Activated CD4-positive, alpha-beta T cell treated with anti-CD3 and anti-CD28 coated beads, Interleukin-2, Interleukin-4, amounts not matched to agents 100 ng/mL and 50 ng/mL, durations not matched to agents 16 hours and 8 hours (primary cell): ENCODE results near the gene MLLT3.
A peak's percentile ranks its signal among the peaks of the same experiment; 100 is the strongest.

Experiments
- DNase-seq: peaks from one replicate; pipeline ENCODE4 v3.0.0-alpha.2; 2020; ENCODE audit warnings: low spot score

MLLT3 gene

DNA sequence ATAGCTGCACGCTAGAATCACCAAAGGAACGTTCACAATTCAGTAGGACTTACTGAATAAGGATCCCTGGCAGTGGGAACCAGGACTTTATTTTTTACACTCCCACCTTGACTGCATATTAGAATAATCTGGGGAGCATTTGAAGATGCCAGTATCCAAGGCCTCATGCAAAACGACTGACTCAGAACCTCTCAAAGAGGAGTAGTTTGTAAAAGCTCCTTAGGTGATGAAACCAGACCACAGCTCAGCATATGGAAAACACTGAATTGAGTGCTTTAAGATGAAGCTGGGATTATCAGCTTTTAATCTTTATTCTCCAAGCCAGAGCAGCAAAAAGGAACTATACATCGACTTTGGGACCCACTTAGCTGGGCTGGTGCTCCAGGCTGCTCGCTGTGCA is 288.3 kb downstream of the MLLT3 start:
- DNase-seq = no peak

DNA sequence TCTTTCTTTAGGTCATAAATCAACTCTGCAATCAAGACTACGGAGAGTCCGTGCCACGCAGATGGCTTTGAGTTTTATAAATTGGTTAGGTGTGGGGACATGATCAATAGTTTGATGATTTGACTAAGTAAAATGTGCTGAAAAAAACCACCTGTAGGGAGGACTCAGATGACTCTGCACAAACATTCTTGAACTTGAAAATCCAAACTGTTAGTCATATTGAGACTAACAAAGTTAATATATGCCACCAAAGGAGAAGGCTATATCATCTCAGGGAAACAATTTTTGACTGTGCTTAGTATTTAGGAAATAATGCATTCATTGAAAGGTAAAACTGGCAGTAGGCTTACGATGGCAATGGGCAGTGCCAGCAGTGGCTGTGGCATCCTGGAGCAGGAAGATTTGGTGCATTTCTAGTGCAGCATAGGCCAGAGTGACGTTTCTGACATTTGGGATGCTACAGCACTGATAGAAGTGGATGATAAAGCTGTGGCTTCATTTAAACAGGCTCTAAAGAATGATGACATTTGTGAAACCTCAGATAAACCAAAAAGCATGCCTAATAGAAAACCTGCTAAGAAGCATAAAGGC is 291.1 kb downstream of the MLLT3 start:
- peak; percentile 78 for DNase-seq

DNA sequence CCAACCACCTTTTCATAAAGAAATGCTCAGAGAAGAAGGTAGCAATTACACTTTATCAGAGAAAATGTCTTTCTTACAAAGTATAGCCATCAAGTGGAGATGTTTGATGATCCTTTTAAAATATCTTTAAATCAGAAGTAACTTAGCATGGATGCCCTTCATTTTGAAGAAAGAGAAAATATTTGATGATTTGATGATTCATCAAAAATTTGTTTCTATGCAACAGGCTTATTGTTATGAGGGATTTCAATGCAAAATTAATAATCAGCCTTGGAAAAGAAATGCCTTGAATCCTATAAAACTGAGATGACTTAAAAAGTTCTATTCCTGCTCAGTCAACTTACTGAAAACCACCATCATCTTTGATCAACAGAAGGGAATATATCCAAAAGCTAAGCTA is 291.6 kb downstream of the MLLT3 start:
- no peak for DNase-seq

DNA sequence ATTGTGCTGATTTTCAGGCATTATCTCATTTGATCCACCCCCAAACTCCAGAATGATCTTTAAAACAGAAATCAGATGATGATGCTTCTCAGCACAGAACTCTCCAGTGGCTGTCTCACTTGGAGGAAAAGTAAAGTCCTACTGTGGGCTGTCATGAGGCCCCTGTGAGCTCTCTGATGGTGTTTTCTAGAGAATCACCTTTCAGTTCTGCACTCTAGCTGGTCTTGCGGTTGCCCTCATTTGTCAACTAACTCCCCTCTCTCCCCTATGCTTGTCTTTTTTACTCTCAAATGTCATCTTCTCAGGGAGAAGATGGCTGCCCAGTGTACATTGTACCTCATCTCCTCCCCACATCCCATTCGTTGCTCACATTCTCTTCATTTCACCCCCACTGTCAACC is 295.8 kb downstream of the MLLT3 start:
- DNase-seq = no peak

DNA sequence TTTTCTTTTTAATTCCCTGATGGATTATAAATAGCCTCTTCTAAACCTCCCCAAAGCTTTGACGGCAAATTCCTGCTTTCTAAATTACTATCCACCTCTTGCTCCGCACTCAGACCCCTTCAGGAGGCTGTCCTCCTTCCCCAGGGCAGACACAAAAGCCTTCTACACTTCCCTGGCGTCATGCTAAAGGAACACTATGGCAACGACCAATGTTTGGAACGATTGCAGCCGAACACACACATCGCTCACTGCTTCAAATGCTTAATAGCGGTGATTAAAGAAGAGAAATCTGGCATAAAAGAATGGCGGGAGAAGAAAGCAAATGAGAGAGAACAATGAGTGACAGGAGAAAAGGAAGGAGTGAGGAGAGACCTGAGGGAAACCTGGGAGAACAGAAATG is 297.3 kb downstream of the MLLT3 start:
- no peak for DNase-seq

DNA sequence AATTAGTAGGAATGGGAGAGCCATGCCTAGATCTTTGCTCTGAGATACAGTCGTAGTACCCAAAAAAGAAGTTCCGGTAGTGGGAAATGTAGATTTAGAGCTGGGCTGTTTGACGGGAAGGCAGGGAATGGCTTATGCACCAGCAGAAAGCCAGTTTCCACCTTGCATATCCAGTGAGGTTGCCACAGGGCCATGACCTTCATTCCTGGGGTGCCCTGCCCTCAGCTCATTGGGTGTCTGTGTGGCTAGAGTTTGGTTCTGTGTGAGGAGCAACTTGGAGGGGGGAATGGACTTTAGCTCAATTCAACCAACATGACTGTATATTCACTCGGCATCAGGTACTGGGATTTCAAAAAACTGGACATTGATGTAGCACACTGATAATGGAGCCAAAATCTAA is 300.1 kb downstream of the MLLT3 start:
- no peak for DNase-seq

DNA sequence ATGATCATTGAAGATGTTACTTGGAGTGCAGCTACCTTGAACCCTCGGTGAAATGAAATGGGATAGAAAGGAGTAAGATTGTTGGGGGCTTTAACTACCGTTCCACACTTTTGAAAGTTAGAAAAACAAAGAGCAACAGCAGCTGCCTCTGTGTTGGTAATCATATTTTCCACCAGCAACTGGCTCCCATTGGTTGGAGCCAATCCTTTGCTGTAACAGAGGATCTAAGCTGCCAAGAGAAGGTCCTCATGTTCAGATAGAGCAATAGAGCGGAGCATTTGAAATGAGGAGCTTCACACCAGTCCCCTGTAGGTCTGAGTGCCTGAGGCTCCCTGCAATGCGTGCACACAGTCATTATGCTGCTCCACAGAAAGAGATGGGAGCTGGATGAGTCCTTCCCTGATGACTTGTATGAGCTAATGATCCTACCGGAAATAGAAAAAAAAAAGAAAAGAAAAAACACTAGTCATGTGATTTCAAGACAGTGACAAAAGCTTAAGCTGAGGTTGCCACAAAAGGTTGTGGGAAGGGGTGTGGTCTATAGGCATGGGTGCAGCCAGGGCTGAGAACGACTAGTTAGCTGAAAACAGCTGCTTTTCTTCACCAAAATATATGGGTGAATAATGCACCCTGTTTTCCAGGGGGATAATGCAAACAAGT is 300.7 kb downstream of the MLLT3 start:
- peak; percentile 35 for DNase-seq

DNA sequence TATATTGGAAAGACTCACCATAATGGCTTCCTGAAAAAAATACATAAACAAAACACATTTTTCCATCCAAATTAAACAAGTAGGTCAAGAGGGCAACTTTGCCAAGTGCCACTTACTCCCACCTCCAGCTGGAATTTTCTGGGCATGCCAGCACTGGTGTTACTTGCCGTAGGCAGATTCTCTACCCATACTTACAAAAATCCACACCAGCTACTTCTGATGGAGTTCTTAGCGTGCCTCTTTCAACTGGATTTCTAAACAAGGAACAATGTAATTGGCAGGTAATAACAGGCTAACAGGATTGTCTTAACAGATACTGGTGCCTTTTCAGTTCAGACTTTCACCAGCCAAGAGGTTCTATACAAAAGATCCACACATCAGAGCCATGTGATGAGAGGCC is 301.4 kb downstream of the MLLT3 start:
- no peak for DNase-seq

DNA sequence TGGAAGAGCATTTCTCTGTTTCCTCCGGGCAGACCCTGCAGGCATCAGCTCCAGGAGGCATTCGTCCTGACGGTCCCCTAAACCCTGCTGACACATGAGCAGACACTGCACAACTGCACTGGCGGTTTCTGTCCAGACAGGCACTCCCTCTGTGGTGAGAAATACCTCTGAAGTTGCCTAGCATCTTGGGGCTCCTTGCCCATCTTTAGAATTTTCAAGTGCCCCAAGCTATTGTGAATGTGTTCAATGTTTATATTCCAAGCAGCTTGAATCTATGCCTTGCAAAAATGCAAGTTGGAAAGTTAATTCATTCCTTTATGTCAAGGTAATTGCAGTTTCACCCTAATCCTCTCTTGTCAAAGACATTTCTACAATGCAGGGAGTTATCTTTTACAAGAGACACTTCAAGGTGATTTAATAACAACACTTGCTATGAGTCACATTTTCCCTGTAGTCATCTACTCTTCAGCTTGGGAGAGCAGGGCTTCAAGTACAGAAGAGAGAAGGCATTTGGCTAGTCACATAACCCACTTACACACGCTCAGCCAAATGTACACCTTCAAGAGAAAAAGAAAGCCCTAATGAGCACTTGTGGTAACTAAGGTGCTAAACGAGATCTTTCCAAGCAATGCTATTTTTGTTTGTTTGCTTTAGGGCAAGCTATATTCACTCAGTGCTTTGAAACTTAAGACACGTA is 302.5 kb downstream of the MLLT3 start:
- peak; percentile 73 for DNase-seq

DNA sequence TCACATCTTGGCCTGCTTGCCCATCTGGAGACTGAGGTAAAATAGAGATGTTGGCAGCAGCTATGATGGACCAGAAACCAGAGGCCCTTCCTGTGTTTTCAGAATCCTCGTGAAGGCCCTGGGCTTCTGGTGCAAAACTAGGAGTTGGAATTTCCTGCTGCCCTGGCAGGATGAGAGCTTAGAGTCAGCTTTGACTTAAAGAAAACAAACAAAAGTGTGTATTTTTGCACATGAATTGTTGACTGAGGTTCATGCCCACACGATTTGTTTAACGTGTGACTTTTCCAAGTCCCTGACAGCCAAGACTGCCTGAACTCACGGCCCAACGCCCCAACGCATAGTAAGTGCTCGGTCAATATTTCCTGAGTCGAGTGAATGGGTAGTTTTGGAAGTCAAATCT is 303.1 kb downstream of the MLLT3 start:
- DNase-seq = no peak

DNA sequence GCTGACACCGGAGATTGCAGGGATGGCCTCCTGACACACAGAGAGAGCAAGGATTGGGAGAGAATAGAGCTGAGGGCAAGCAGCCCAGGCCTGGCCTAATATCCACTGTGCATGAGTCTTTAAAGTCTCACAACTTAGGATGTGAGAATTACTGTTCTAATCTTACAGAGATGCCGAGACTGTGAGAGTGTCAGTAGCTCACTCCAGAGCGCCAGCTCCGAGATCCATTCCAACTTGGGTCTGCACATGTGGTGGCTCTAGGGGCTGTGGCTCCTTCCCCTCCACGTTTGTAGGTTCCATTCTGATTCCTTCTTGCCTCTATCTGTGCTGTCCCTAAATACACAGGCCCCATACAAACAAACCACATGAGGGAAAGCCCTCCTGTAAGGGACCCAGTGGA is 304.6 kb downstream of the MLLT3 start:
- DNase-seq = no peak

DNA sequence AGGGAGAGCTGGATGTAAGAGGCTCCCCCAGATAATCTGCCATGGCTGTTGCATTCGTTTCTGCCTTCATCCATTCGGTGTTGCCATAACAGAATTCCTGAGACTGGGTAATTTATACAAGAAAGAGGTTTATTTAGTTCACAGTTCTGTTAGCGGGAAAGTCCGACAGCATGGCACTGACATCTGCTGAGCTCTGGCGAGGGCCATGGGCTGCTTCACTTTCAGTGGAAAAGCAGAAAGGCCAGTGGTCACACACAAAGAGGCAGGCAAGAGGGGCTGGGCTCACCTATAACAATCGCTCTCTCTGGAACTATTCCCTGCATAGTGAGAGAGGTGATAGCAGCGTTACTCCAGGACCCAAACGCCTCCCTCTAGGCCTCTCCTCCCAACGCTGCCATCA is 305.9 kb downstream of the MLLT3 start:
- no peak for DNase-seq

DNA sequence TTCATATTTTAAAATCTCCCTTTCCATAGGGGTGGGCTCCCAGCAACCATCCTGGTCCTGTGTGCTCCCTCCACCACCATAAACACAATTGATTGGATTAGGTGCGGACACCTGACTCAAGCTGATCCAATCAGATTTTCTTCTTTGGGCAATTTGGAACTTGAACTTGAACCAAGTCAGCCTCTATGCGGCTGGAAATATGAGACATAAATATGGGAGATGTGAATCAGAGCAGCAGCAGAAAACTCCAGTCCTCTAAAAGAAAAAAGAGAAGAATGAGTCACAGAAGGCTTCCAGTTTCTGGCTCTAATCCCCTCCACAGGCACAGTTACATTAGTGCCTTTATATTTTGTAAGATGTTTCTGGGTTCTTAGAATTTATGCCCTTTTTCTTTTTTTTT is 306.6 kb downstream of the MLLT3 start:
- peak; percentile 14 for DNase-seq

DNA sequence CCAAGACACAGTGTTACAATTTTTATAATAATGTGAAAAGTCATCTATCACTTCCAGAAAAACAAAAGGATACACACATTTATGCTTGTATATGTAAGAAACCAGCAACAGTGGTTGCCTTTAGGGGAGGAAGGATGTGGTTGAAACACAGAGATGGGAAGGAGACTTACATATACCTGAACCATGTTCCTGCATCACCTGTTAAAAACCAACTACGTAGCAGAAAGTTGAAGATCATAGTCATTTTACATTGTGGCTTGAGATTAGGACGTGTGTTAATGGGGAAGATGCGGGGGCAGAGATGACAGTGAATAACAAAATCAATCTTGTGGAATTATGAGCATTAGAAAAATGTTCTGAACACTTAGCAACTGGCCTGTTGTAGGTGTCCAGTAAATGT is 307.3 kb downstream of the MLLT3 start:
- DNase-seq = peak; percentile 4

DNA sequence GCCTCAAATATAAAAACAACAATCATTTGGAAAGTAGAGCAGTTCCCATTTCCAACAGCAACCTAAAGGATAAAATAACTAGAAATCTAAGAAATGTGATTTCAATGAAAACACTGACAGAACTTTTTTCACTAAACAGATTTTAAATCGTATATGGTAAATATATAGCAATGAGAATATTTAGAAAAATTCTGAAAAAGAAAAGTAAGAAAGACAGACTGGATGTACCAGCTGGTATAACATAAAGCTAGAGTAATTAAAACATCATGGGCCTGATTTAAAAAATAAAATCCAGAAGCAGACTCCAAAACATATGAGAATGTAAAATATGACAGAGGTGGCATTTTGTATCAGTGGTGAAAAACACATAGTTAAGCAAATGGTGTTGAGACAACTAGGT is 308.9 kb downstream of the MLLT3 start:
- DNase-seq = no peak

DNA sequence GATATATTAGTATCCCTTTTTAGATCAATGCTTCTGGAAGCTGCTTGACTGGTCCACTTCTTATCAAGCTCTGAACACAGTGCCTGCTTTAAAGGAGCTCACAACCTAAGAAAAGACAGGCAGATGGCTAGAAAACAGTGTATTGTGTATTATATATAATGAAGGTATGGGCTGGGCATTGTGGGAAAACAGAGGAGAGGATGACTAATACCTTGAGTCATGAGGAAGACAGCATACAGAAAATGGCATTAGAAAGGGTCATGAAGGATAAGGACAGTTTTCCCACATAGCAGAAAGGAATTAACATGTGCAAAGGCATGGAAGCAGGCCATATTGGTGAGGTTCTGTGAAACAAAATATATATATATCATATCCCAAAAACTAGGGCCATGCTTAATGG is 309.6 kb downstream of the MLLT3 start:
- no peak for DNase-seq

DNA sequence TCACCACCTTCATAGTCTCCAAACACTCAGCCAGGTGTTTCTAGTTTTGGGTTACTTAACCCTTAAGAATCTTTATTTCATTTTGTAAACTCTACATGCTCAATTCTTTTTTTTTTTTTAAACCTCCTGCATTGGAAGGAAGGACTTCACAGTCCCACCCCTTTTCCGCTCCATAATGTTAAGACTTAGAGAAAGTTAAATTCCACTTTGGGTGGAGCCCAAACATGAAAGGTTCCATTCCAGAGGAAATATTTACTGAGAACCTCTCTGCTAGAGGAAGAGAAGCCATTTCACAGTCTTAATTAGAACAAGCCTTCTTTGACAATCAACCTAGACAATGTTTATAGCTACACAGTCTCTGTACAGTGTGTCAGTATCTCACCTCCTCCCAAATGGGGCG is 312.3 kb downstream of the MLLT3 start:
- no peak for DNase-seq

DNA sequence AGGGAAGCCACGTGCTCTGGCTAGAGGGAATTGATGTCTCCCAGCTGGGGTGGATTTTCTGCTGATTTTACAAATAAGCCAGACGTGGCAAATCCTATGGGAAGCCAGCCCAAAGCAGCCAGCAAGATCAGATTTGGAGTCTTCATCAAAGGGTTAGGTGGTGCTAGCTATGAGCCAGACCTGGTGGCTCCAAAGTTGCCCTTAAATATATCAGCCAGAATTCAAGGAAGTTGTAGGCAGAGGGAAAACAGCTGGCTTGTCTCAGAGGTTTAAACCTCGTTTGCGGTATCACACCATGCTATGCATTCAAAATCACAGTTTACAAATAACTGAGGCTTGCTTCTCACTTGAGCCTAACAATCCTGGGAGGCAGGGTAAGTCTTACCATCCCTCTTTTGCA is 313.2 kb downstream of the MLLT3 start:
- no peak for DNase-seq

DNA sequence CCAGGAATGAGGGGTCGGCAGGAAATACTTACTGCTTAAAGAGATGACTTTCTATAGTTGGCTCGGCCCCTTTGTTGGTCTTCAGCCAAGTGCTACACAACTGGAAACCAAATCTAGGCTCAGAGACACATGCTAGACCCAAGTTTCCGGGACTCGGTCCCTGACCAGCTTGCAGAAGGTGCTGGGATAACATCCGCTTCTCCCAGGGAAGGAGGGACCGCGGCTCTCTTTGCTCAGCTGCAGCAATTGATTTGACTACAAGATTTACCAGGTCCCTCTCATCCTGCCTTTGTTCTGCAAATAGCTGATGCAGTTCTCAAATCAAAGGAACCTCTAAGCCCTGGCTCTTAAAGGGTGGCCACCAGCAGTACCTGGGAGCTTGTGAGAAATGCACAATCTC is 314.7 kb downstream of the MLLT3 start:
- no peak for DNase-seq

DNA sequence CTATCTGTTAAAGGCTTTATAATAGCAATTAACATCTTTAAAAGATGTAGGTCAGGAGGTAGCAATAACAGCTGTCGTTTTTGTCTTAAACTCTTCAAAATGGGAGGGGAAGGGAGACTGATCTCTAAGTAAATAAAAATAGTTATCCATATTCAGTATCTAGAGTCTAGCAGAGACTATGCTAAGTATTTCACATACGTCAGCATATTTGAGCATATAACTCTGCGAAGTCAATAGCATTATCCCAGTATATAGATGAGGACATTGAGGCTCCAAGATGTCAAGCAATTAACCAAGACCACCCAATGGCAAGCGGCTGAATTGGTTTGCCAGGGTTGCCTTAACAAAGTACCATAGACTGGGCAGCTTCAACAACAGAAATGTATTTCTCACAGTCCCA is 316.8 kb downstream of the MLLT3 start:
- DNase-seq = no peak

DNA sequence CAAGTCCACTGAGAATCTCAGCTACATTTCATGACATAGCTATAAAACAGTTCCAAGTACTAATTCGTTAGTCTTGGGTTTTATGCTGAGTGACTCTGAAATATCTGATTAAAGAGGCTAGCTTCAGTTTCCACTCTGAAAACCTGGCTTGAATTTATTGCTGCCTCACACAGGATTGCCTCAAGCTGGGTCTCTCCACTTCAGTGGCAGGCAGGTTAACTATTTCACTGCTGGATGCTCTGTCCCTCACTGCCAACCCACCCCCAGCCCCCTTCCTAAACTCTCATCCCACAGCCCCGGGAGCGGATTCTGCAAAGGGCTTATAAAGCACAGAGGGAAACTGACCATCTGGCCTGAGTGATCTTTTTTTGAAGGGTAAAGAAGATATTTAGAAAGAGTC is 318.3 kb downstream of the MLLT3 start:
- DNase-seq = no peak

DNA sequence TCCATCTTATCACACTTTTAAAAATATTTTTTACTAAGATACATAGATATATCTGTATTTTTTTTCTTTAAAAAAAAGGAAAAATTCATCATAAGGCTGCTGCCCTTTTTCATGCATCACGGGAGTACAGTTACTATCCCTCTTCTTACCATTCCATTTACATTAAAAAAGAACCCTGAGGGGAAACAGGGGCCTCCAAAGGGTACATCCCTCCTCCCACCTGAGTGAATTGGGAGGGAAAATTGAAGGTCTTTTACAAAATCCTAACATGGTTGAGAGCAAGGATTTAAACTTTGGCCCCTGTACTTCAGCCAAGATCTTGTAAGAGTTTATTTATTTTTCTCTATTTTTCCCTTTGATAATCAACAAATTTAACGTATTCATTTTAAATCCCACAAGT is 319.2 kb downstream of the MLLT3 start:
- DNase-seq = no peak

DNA sequence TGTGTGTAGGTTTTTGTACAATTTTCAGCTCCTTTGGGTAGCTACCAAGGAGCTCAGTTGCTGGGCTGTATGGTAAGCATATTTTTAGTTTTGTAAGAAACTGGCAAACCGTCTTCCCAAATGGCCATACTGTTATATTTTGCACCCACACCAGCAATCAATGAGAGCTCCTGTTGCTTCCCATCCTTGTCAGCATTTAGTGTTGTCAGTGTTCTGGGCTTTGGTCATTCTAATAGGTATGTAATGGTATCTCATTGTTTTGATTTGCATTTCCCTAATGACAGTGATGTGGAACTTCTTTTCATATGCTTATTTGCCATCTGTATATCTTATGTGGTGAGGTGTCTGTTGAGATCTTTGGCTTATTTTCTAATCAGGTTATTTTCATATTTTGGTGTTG is 320.1 kb downstream of the MLLT3 start:
- no peak for DNase-seq
